Fibroblast of skin of scalp (primary cell): ENCODE results near the gene APOF. TPM values are rescaled to one million over a fixed set of nuclear protein-coding genes. Genes with fewer than 3 reads are reported as not detected.
"Not testable (repeated sequence)": the region's sequence is repeated elsewhere in the genome, so short reads cannot be mapped to it uniquely, and the experiment has no call there.

Source experiments
- DNase-seq: peaks from one replicate; pipeline ENCODE4 v3.0.0-alpha.2; 2013
- polyA plus RNA-seq, 2 experiments: library from polyadenylated mRNA; unstranded; fragments of 120-200 nt; gene quantifications; one replicate each; pipeline ENCODE4 v1.2.1, GENCODE V29; 2013; ENCODE audit not compliant: insufficient read length in 2 of 2

Gene APOF
- not detected for polyA plus RNA-seq (2013, experiment 1 of 2; ENCODE audit: insufficient read length)
- not detected for polyA plus RNA-seq (2013, experiment 2 of 2; ENCODE audit: insufficient read length)

- no peak for DNase-seq
Measured at GRCh38 chr12:56362130-56363059, at the start of gene APOF. Gene APOF (minus strand): TSS chr12:56362857. CDS start chr12:56362745, 112 bp downstream.

- DNase-seq, result no peak
Measured at GRCh38 chr12:56411781-56412639, 49.4 kb upstream of the APOF start.

- DNase-seq, result no peak
Measured at GRCh38 chr12:56410768-56411167, 48.1 kb upstream of the APOF start.

- no peak for DNase-seq
Measured at GRCh38 chr12:56408799-56409417, 46.3 kb upstream of the APOF start.

- DNase-seq, result not testable (repeated sequence)
Measured at GRCh38 chr12:56404227-56404626, 41.6 kb upstream of the APOF start.

- DNase-seq, result not testable (repeated sequence)
Measured at GRCh38 chr12:56401612-56402011, 39.0 kb upstream of the APOF start.

- not testable (repeated sequence) for DNase-seq
Measured at GRCh38 chr12:56401125-56401524, 38.5 kb upstream of the APOF start.

- not testable (repeated sequence) for DNase-seq
Measured at GRCh38 chr12:56399466-56399865, 36.8 kb upstream of the APOF start.

- DNase-seq, result no peak
Measured at GRCh38 chr12:56398324-56398723, 35.7 kb upstream of the APOF start.

- DNase-seq, result no peak
Measured at GRCh38 chr12:56392331-56392730, 29.7 kb upstream of the APOF start.

GRCh38 chr12:56391721-56392120 lies 29.1 kb upstream of the APOF start:
- DNase-seq, result no peak

GRCh38 chr12:56389412-56389811 lies 26.8 kb upstream of the APOF start:
- no peak for DNase-seq

- peak; percentile 85 for DNase-seq
Measured at GRCh38 chr12:56387152-56387736, 24.6 kb upstream of the APOF start.

- DNase-seq, result no peak
Measured at GRCh38 chr12:56385873-56386272, 23.2 kb upstream of the APOF start.

- DNase-seq, result no peak
Measured at GRCh38 chr12:56382611-56383010, 20.0 kb upstream of the APOF start.

- no peak for DNase-seq
Measured at GRCh38 chr12:56377989-56378316, 15.3 kb upstream of the APOF start.

GRCh38 chr12:56377310-56377988 lies 14.8 kb upstream of the APOF start:
- DNase-seq, result peak; percentile 10

GRCh38 chr12:56375598-56376434 lies 13.2 kb upstream of the APOF start:
- DNase-seq, result no peak

- no peak for DNase-seq
Measured at GRCh38 chr12:56374726-56375597, 12.3 kb upstream of the APOF start.

- no peak for DNase-seq
Measured at GRCh38 chr12:56373515-56373914, 10.9 kb upstream of the APOF start.
